HepG2 (cell line): ENCODE measurements around the gene PTPRM. TPM values are rescaled to one million over a fixed set of nuclear protein-coding genes. Genes with fewer than 3 reads are reported as not detected.

Experiments used
- ATAC-seq: fragments of 200-7000 bp; cut with Tn5 transposase; 3 replicates; pipeline ENCODE4 v1.9.1; 2020; ENCODE audit warnings: mild to moderate bottlenecking, moderate library complexity
- BruUV-seq: library from RNA; stranded (reverse); fragments of 400-500 nt; replicated peaks from 2 replicates; lab custom pipeline; 2021; lab: Mats Ljungman, UMichigan
- CTCF ChIA-PET: fragments of 300-600 bp; formaldehyde crosslinking; extraction: SDS; loops from one replicate; lab custom pipeline; 2021; ENCODE audit warnings: low total read pairs, inconsistent platforms, low intra/inter-chr PET ratio; lab: Yijun Ruan, JAX
- POLR2A ChIA-PET: fragments of 350-600 bp; sonication (Branson Sonifier 250); formaldehyde crosslinking; loops from one replicate; lab custom pipeline; 2020; ENCODE audit warnings: antibody characterized with exemption, inconsistent platforms; lab: Yijun Ruan, JAX
- DNase-seq: peaks from one replicate; pipeline ENCODE4 v3.0.0-alpha.2; 2015; ENCODE audit warnings: low spot score
- FAIRE-seq: peaks from 3 replicates; lab custom pipeline; 2011; peaks lifted over from hg19 to GRCh38; lab: Jason Lieb, UNC
- H2AFZ ChIP-seq: one replicate; pipeline ENCODE4 v1.6.1; 2011; ENCODE audit warnings: low read length, inconsistent platforms
- H3K27ac ChIP-seq: fragments of 300-600 bp; 3 replicates; pipeline ENCODE4 v1.8.0; 2011; ENCODE audit warnings: mixed run types, mild to moderate bottlenecking, mixed read lengths, low read length, inconsistent platforms; ENCODE audit not compliant: insufficient read depth; ENCODE audit errors: extremely low read length
- H3K27me3 ChIP-seq, 2 experiments: fragments of 200-600 bp in 1 of 2; 2 replicates in 1 of 2; 3 replicates in 1 of 2; pipeline versions ENCODE4 v1.6.0 to v1.8.0; 2011; ENCODE audit warnings: low read length in 2 of 2, mild to moderate bottlenecking in 2 of 2, moderate library complexity in 2 of 2, inconsistent platforms in 1 of 2; ENCODE audit not compliant: insufficient read depth in 2 of 2, control insufficient read depth in 1 of 2
- H3K36me3 ChIP-seq, 2 experiments: fragments of 200-600 bp in 1 of 2; replicated peaks in 1 of 2; 2 replicates in 1 of 2; 3 replicates in 1 of 2; pipeline versions ENCODE4 v1.5.1 to v1.8.0; 2011; ENCODE audit warnings: low read length in 2 of 2, inconsistent platforms in 1 of 2; ENCODE audit not compliant: insufficient read depth in 2 of 2, control insufficient read depth in 1 of 2
- H3K4me1 ChIP-seq: 2 replicates; pipeline ENCODE4 v1.5.1; 2012; ENCODE audit warnings: low read length, inconsistent platforms; ENCODE audit not compliant: insufficient read depth
- H3K4me2 ChIP-seq: 2 replicates; pipeline ENCODE4 v1.6.0; 2011; ENCODE audit warnings: low read depth, low read length, inconsistent platforms
- H3K4me3 ChIP-seq, 3 experiments: fragments of 200-600 bp in 1 of 3; sonication (generic), shearing (Covaris generic) in 1 of 3; replicated peaks in 1 of 3; 2 replicates each; pipeline ENCODE4 v1.5.1; 2011 to 2016; ENCODE audit warnings: low read length in 3 of 3, inconsistent platforms in 2 of 3, low read depth in 2 of 3, mild to moderate bottlenecking in 2 of 3, control low read depth in 1 of 3, mixed read lengths in 1 of 3; ENCODE audit not compliant: insufficient read depth in 1 of 3
- H3K79me2 ChIP-seq: one replicate; pipeline ENCODE4 v1.6.1; 2011; ENCODE audit warnings: low read length, inconsistent platforms; ENCODE audit not compliant: insufficient read depth
- H3K9ac ChIP-seq: 2 replicates; pipeline ENCODE4 v1.6.0; 2011; ENCODE audit warnings: mild to moderate bottlenecking, low read depth, low read length, inconsistent platforms; ENCODE audit not compliant: insufficient read depth
- H3K9me3 ChIP-seq: 2 replicates; pipeline ENCODE4 v1.5.1; 2012; ENCODE audit warnings: mild to moderate bottlenecking, low read length
- H4K20me1 ChIP-seq: 2 replicates; pipeline ENCODE4 v1.6.0; 2011; ENCODE audit warnings: inconsistent platforms, mild to moderate bottlenecking, low read length, moderate library complexity; ENCODE audit not compliant: insufficient read depth
- DNMT3B ChIP-seq: conservative IDR thresholded peaks from 2 replicates; pipeline ENCODE4 v1.6.1; 2016; ENCODE audit warnings: missing biosample characterization, control low read depth
- ISL2 ChIP-seq: sonication (generic); formaldehyde crosslinking; IDR thresholded peaks from 2 replicates; pipeline ENCODE4 v1.5.0; 2020; ENCODE audit warnings: missing genetic modification reagents
- MED1 ChIP-seq: sonication (generic); formaldehyde crosslinking; IDR thresholded peaks from 2 replicates; pipeline ENCODE4 v1.4.0; 2020; ENCODE audit warnings: missing genetic modification reagents
- PAWR ChIP-seq: sonication (generic); formaldehyde crosslinking; IDR thresholded peaks from 2 replicates; pipeline ENCODE4 v1.4.0; 2020; ENCODE audit warnings: missing genetic modification reagents, mild to moderate bottlenecking, borderline replicate concordance
- PHF8 ChIP-seq: sonication (generic); formaldehyde crosslinking; IDR thresholded peaks from 2 replicates; pipeline ENCODE4 v1.5.0; 2020; ENCODE audit warnings: missing genetic modification reagents
- RBAK ChIP-seq: sonication (generic); formaldehyde crosslinking; IDR thresholded peaks from 2 replicates; pipeline ENCODE4 v1.5.1; 2020; ENCODE audit warnings: mild to moderate bottlenecking, missing genetic modification reagents
- SP4 ChIP-seq: sonication (generic); formaldehyde crosslinking; IDR thresholded peaks from 2 replicates; pipeline ENCODE4 v1.8.1; 2023; ENCODE audit warnings: mild to moderate bottlenecking, missing genetic modification reagents
- ZNF124 ChIP-seq: sonication (generic); formaldehyde crosslinking; IDR thresholded peaks from 2 replicates; pipeline ENCODE4 v1.4.0; 2020; ENCODE audit warnings: missing genetic modification reagents
- ZNF235 ChIP-seq: sonication (generic); formaldehyde crosslinking; IDR thresholded peaks from 2 replicates; pipeline ENCODE4 v1.8.1; 2023; ENCODE audit warnings: mild to moderate bottlenecking, missing genetic modification reagents, borderline replicate concordance
- ZNF468 ChIP-seq: sonication (generic); formaldehyde crosslinking; IDR thresholded peaks from 2 replicates; pipeline ENCODE4 v1.8.0; 2022; ENCODE audit warnings: mild to moderate bottlenecking, moderate library complexity, missing genetic modification reagents
- ZNF619 ChIP-seq: sonication (generic); formaldehyde crosslinking; IDR thresholded peaks from 2 replicates; pipeline ENCODE4 v1.4.0; 2020; ENCODE audit warnings: mild to moderate bottlenecking, missing genetic modification reagents
- ZNF644 ChIP-seq: IDR thresholded peaks from 2 replicates; pipeline ENCODE4 v1.6.1; 2016; ENCODE audit warnings: low read depth
- WGBS: methylation state at CpG from one replicate; pipeline ENCODE4 v1.1.6; 2017; ENCODE audit warnings: low lambda C conversion rate; 5-methylcytosine and 5-hydroxymethylcytosine counted together
- in situ Hi-C: cut with HindIII; loops from 2 replicates; pipeline ENCODE4 v1.10.0; 2017; ENCODE audit warnings: low pct_unique_long_range_greater_than_20kb; ENCODE audit not compliant: extremely low pct_ligation_motif_present
- intact Hi-C: fragments of 100-400 bp; cut with micrococcal nuclease; formaldehyde crosslinking; loops from one replicate; pipeline ENCODE4 v1.10.0; 2022; ENCODE audit not compliant: unreplicated experiment
- polyA plus RNA-seq, 8 experiments: library from polyadenylated mRNA; depleted of rRNA in 3 of 8; stranded (reverse) in 7 of 8; unstranded in 1 of 8; fragments of >200 nt; fragmentation: Illumina TruSeq in 4 of 8; extraction: Trizol in 4 of 8; gene quantifications; 2 replicates each; pipeline versions ENCODE4 v1.2.1 to v1.2.3, GENCODE V29; 2011 to 2016; ENCODE audit warnings: low read depth in 4 of 8, missing spikeins in 1 of 8, mixed read lengths in 1 of 8; ENCODE audit not compliant: insufficient read depth in 1 of 8
- total RNA-seq, 5 experiments: library from RNA; depleted of rRNA; stranded (reverse); fragments of >200 nt; fragmentation: Illumina TruSeq; extraction: Trizol; gene quantifications; 2 replicates each; pipeline ENCODE4 v1.2.3, GENCODE V29; 2016; ENCODE audit warnings: low read depth in 1 of 5
- TF ChIP-seq, protein P1 (sequence below): sonication (generic); formaldehyde crosslinking; IDR thresholded peaks from 2 replicates; pipeline ENCODE4 v1.8.0; 2022; ENCODE audit warnings: low read depth, missing genetic modification reagents

The PTPRM gene
- total and polyA plus RNA-seq, 2 of the 13 experiments (the other 11 are each of a cell fraction or from before 2014, with no cell fraction given): 12.6 to 108 TPM

DNA sequence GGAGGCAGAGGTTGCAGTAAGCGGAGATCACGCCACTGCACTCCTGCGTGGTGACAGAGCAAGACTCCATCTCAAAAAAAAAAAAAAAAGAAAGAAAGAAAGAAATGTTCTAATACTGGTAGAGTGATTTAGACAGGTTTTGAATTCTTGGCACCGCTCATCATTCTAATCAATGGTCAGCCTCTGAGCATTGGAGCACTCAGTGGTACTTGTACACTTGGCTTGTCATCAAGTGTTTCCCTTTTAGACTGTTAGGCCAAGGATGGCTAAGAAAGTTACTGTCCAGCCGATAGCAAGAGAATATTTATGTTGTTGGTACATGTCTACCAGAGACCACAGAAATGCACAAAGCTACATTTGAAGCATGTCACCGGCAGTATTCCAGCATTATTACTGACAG is 598.0 kb downstream of the PTPRM start:
- intact Hi-C loops: no loop called here
- Histone ChIP-seq H3K9ac (no peak overlapping the region), H3K27ac (no peak overlapping the region), H3K4me2 (no peak overlapping the region), H3K4me1 (no peaks in the 10 kb centered on the region), H2AFZ (no peak overlapping the region), H4K20me1 (no peaks in the 10 kb centered on the region), H3K27me3 (no peaks in the 10 kb centered on the region), H3K4me3 (no peak overlapping the region), H3K79me2 (no peaks in the 10 kb centered on the region), H3K9me3 (no peaks in the 10 kb centered on the region), H3K36me3 (no peaks in the 10 kb centered on the region)
- FAIRE-seq (no peak), ATAC-seq (no peak), DNase-seq (no peak)
- ChIA-PET POLR2A (no interaction called here), CTCF (no interaction called here)
- in situ Hi-C loops: no loop called here
- no peak for TF ChIP-seq ZNF619
- no peak for TF ChIP-seq ZNF644 (CRISPR knock-in tag)
- no peak for TF ChIP-seq RBAK (CRISPR knock-in tag)
- no peak for TF ChIP-seq MED1 (CRISPR knock-in tag)
- TF ChIP-seq PHF8 (CRISPR knock-in tag): no peak
- no peak for TF ChIP-seq ZNF468 (CRISPR knock-in tag)
- no peak for TF ChIP-seq DNMT3B (CRISPR knock-in tag)
- TF ChIP-seq, protein P1, sequence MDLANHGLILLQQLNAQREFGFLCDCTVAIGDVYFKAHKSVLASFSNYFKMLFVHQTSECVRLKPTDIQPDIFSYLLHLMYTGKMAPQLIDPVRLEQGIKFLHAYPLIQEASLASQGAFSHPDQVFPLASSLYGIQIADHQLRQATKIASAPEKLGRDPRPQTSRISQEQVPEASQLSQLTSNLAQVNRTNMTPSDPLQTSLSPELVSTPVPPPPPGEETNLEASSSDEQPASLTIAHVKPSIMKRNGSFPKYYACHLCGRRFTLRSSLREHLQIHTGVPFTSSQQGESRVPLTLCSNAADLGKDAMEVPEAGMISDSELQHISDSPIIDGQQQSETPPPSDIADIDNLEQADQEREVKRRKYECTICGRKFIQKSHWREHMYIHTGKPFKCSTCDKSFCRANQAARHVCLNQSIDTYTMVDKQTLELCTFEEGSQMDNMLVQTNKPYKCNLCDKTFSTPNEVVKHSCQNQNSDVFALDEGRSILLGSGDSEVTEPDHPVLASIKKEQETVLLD (CRISPR knock-in tag): no peak
- TF ChIP-seq ISL2: no peak
- TF ChIP-seq PAWR (CRISPR knock-in tag): no peak
- no peak for TF ChIP-seq SP4 (CRISPR knock-in tag)
- TF ChIP-seq ZNF124 (CRISPR knock-in tag): no peak
- no peak for TF ChIP-seq ZNF235 (CRISPR knock-in tag)
- no TSS peak for BruUV-seq
- over 99% methylated on average over 6 of the region's 6 CpGs for WGBS
